NCI-H2107 treated with DMSO at 0.1 percent for 48 hours (cell line): Measurements from ENCODE around the gene LPAR6.

Experiments used
- DNase-seq: peaks from one replicate; lab custom pipeline; 2025; ENCODE audit not compliant: unreplicated experiment; lab: John Stamatoyannopoulos, UW

LPAR6 gene

GRCh38 chr13:48415516-48415915 is 2.6 kb upstream of the LPAR6 start:
- no peak for DNase-seq

- no peak for DNase-seq
These were observed 1.6 kb upstream of the LPAR6 start for GRCh38 chr13:48414501-48414900.

- DNase-seq, result no peak
These were observed 927 bp downstream of the LPAR6 start for GRCh38 chr13:48411841-48412531.

GRCh38 chr13:48411147-48411794 is 1.6 kb downstream of the LPAR6 start:
- no peak for DNase-seq

- no peak for DNase-seq
These were observed 2.7 kb downstream of the LPAR6 start for GRCh38 chr13:48410199-48410598.

GRCh38 chr13:48405875-48406274 is 7.0 kb downstream of the LPAR6 start:
- DNase-seq, result no peak

GRCh38 chr13:48404952-48405351 is 8.0 kb downstream of the LPAR6 start:
- no peak for DNase-seq

- no peak for DNase-seq
These were observed 9.0 kb downstream of the LPAR6 start for GRCh38 chr13:48403913-48404312.

GRCh38 chr13:48403151-48403631 is 9.7 kb downstream of the LPAR6 start:
- DNase-seq, result no peak

GRCh38 chr13:48402325-48402932 is 10.5 kb downstream of the LPAR6 start:
- DNase-seq, result no peak

GRCh38 chr13:48401480-48401879 is 11.4 kb downstream of the LPAR6 start:
- no peak for DNase-seq

GRCh38 chr13:48400850-48401291 is 12.0 kb downstream of the LPAR6 start:
- DNase-seq, result no peak

GRCh38 chr13:48400090-48400694 is 12.7 kb downstream of the LPAR6 start:
- no peak for DNase-seq

GRCh38 chr13:48398450-48399095 is 14.3 kb downstream of the LPAR6 start:
- DNase-seq, result no peak

- no peak for DNase-seq
These were observed 15.2 kb downstream of the LPAR6 start for GRCh38 chr13:48397744-48398143.

- no peak for DNase-seq
These were observed 19.2 kb downstream of the LPAR6 start for GRCh38 chr13:48393698-48394085.

- DNase-seq, result no peak
These were observed 19.7 kb downstream of the LPAR6 start for GRCh38 chr13:48393030-48393697.

GRCh38 chr13:48391257-48391656 is 21.7 kb downstream of the LPAR6 start:
- DNase-seq, result no peak

GRCh38 chr13:48386816-48387215 is 26.1 kb downstream of the LPAR6 start:
- no peak for DNase-seq

GRCh38 chr13:48383384-48383783 is 29.5 kb downstream of the LPAR6 start:
- no peak for DNase-seq

- DNase-seq, result no peak
These were observed 32.3 kb downstream of the LPAR6 start for GRCh38 chr13:48380581-48380980.
